ENCODE data around the gene CARD9. TPM values are rescaled to one million over a fixed set of nuclear protein-coding genes. Genes with fewer than 3 reads are reported as not detected.

The CARD9 gene
- total RNA-seq, 1 experiment from 2014 or later, result 1.1 TPM

GRCh38 chr9:136361047-136361753 is 12.3 kb downstream of the CARD9 start:
- no peak overlapping the region for H3K9ac ChIP-seq (ENCODE audit: low read length)
- H3K9me3 ChIP-seq (ENCODE audit: low read length), result no peaks in the 10 kb centered on the region
- ChIA-PET POLR2A (ENCODE audit: unreplicated experiment) (no interaction called here), CTCF (no interaction called here)
- H3K4me1 ChIP-seq (ENCODE audit: insufficient read depth, low read length), result peaks cover 9% of the 10 kb centered on the region; the same call in 1 of the 2 replicates
- no peaks in the 10 kb centered on the region for H3K9me2 ChIP-seq (replicated peaks; ENCODE audit: low read length)
- H3K4me3 ChIP-seq (ENCODE audit: low read length), result no peak overlapping the region
- H3K4me2 ChIP-seq (ENCODE audit: low read length), result no peak overlapping the region
- H3K27me3 ChIP-seq (ENCODE audit: low read length), result no peaks in the 10 kb centered on the region
- H4K20me1 ChIP-seq (ENCODE audit: low read length), result no peaks in the 10 kb centered on the region
- no peak overlapping the region for H3K27ac ChIP-seq (ENCODE audit: low read length)
- no peaks in the 10 kb centered on the region for H3K36me3 ChIP-seq (ENCODE audit: low read depth, low read length)
- H3K79me2 ChIP-seq (ENCODE audit: low read length), result no peaks in the 10 kb centered on the region
- TF ChIP-seq EZH2phosphoT487 (IDR thresholded peaks at IDR 0.05; ENCODE audit: borderline replicate concordance, low read length) (no peak), EZH2 (IDR thresholded peaks at IDR 0.05; ENCODE audit: low read length, unreplicated experiment) (no peak), CTCF (conservative IDR thresholded peaks at IDR 0.05; ENCODE audit: low read depth, low read length) (no peak)
- H2AFZ ChIP-seq (ENCODE audit: low read length), result no peak overlapping the region
- no peaks in the 10 kb centered on the region for H3F3A ChIP-seq (ENCODE audit: low read length, unreplicated experiment)
- DNase-seq (no peak), ATAC-seq (no peak)
- BruUV-seq (replicated peaks), result no TSS peak
- intact Hi-C loops (cut with micrococcal nuclease), result no loop called here

GRCh38 chr9:136359774-136360718 is 13.4 kb downstream of the CARD9 start:
- TF ChIP-seq CTCF (conservative IDR thresholded peaks at IDR 0.05; ENCODE audit: low read depth, low read length) (no peak), EZH2phosphoT487 (IDR thresholded peaks at IDR 0.05; ENCODE audit: borderline replicate concordance, low read length) (no peak), EZH2 (IDR thresholded peaks at IDR 0.05; ENCODE audit: low read length, unreplicated experiment) (no peak)
- no peak overlapping the region for H2AFZ ChIP-seq (ENCODE audit: low read length)
- H3K27ac ChIP-seq (ENCODE audit: low read length), result no peak overlapping the region
- ATAC-seq (no peak), DNase-seq (no peak)
- no peak overlapping the region for H3K4me3 ChIP-seq (ENCODE audit: low read length)
- H3F3A ChIP-seq (ENCODE audit: low read length, unreplicated experiment), result no peaks in the 10 kb centered on the region
- H3K9me3 ChIP-seq (ENCODE audit: low read length), result no peaks in the 10 kb centered on the region
- intact Hi-C loops (cut with micrococcal nuclease), result no loop called here
- no peaks in the 10 kb centered on the region for H3K27me3 ChIP-seq (ENCODE audit: low read length)
- no peak overlapping the region for H3K9ac ChIP-seq (ENCODE audit: low read length)
- BruUV-seq (replicated peaks), result no TSS peak
- no peaks in the 10 kb centered on the region for H4K20me1 ChIP-seq (ENCODE audit: low read length)
- peaks cover 9% of the 10 kb centered on the region; the same call in 1 of the 2 replicates for H3K4me1 ChIP-seq (ENCODE audit: insufficient read depth, low read length)
- POLR2A ChIA-PET (ENCODE audit: unreplicated experiment), result no interaction called here
- CTCF ChIA-PET, result no interaction called here
- H3K36me3 ChIP-seq (ENCODE audit: low read depth, low read length), result no peaks in the 10 kb centered on the region
- no peaks in the 10 kb centered on the region for H3K79me2 ChIP-seq (ENCODE audit: low read length)
- no peak overlapping the region for H3K4me2 ChIP-seq (ENCODE audit: low read length)
- H3K9me2 ChIP-seq (replicated peaks; ENCODE audit: low read length), result no peaks in the 10 kb centered on the region
